Measurements from ENCODE around the gene C10orf105. TPM values are rescaled to one million over a fixed set of nuclear protein-coding genes. Genes with fewer than 3 reads are reported as not detected.
A peak's percentile ranks its signal among the peaks of the same experiment; 100 is the strongest.

C10orf105 gene
- total RNA-seq, 2 experiments from 2014 or later: 0.25 to 0.36 TPM

- H3K4me3 ChIP-seq (ENCODE audit: low read length): no peak overlapping the region
- Mint-ChIP-seq H3K36me3 (ENCODE audit: low read depth) (no peaks in the 10 kb centered on the region), H3K4me3 (no peak overlapping the region), H3K27me3 (no peaks in the 10 kb centered on the region), H3K9me3 (peaks cover 3% of the 10 kb centered on the region), H3K4me1 (ENCODE audit: low read depth) (peaks cover 16% of the 10 kb centered on the region), H3K27ac (no peak overlapping the region)
- no peak for ATAC-seq (ENCODE audit: poor library complexity)
- CTCF ChIA-PET: no interaction called here
- POLR2A ChIA-PET: no interaction called here
- H3K27ac ChIP-seq (ENCODE audit: low read depth in 1 of 2, low read length in 2 of 2): no peak overlapping the region
- intact Hi-C loops (cut with DNase I, micrococcal nuclease): no loop called here
- peaks cover 17% of the 10 kb centered on the region for H3K4me1 ChIP-seq (ENCODE audit: insufficient read depth, low read length)
- H3K36me3 ChIP-seq (ENCODE audit: insufficient read depth, low read length): no peaks in the 10 kb centered on the region
- no peaks in the 10 kb centered on the region for H3K27me3 ChIP-seq (ENCODE audit: control insufficient read depth in 1 of 2, insufficient read depth in 2 of 2, low read length in 2 of 2)
- no peak for DNase-seq
- TF ChIP-seq CTCF (IDR thresholded peaks at IDR 0.05): no peak
- peaks cover 0 to 38% of the 10 kb centered on the region in 2 experiments for H3K9me3 ChIP-seq (ENCODE audit: control insufficient read depth in 1 of 2, insufficient read depth in 1 of 2, low read length in 2 of 2)
Observed at GRCh38 chr10:71690094-71690720, 29.4 kb downstream of the C10orf105 start.

- H3K4me3 Mint-ChIP-seq: peak overlapping the region; percentile 13
- ChIA-PET CTCF (interaction anchor here (1.3 kb wide), 1 partner anchor 8 kb away, joined by 4 read pairs; no protein-coding TSS in a partner anchor), POLR2A (no interaction called here)
- no peaks in the 10 kb centered on the region for H3K27me3 Mint-ChIP-seq
- Histone ChIP-seq H3K4me1 (ENCODE audit: insufficient read depth, low read length) (peaks cover 4% of the 10 kb centered on the region), H3K9me3 (ENCODE audit: control insufficient read depth in 1 of 2, insufficient read depth in 1 of 2, low read length in 2 of 2) (peaks cover 0 to 38% of the 10 kb centered on the region in 2 experiments), H3K27ac (ENCODE audit: low read depth in 1 of 2, low read length in 2 of 2) (peak overlapping the region; percentile 9), H3K4me3 (ENCODE audit: low read length) (no peak overlapping the region), H3K27me3 (ENCODE audit: control insufficient read depth in 1 of 2, insufficient read depth in 2 of 2, low read length in 2 of 2) (no peaks in the 10 kb centered on the region), H3K36me3 (ENCODE audit: insufficient read depth, low read length) (no peaks in the 10 kb centered on the region)
- DNase-seq (no peak), ATAC-seq (ENCODE audit: poor library complexity) (no peak)
- no peaks in the 10 kb centered on the region for H3K4me1 Mint-ChIP-seq (ENCODE audit: low read depth)
- peaks cover 3% of the 10 kb centered on the region for H3K9me3 Mint-ChIP-seq
- H3K36me3 Mint-ChIP-seq (ENCODE audit: low read depth): no peaks in the 10 kb centered on the region
- intact Hi-C loops (cut with DNase I, micrococcal nuclease): no loop called here
- no peak for TF ChIP-seq CTCF (IDR thresholded peaks at IDR 0.05)
- H3K27ac Mint-ChIP-seq: peak overlapping the region; percentile 80
Observed at GRCh38 chr10:71688256-71688655, 31.3 kb downstream of the C10orf105 start.

- POLR2A ChIA-PET: no interaction called here
- CTCF ChIA-PET: interaction anchor here (1.3 kb wide), 1 partner anchor 9 kb away, joined by 4 read pairs; no protein-coding TSS in a partner anchor
- Mint-ChIP-seq H3K36me3 (ENCODE audit: low read depth) (no peaks in the 10 kb centered on the region), H3K27me3 (no peaks in the 10 kb centered on the region), H3K27ac (no peak overlapping the region), H3K4me1 (ENCODE audit: low read depth) (no peaks in the 10 kb centered on the region), H3K4me3 (no peak overlapping the region), H3K9me3 (peaks cover 3% of the 10 kb centered on the region)
- intact Hi-C loops (cut with DNase I, micrococcal nuclease): no loop called here
- Histone ChIP-seq H3K27ac (ENCODE audit: low read depth in 1 of 2, low read length in 2 of 2) (no peak overlapping the region), H3K4me1 (ENCODE audit: insufficient read depth, low read length) (peaks cover 4% of the 10 kb centered on the region), H3K27me3 (ENCODE audit: control insufficient read depth in 1 of 2, insufficient read depth in 2 of 2, low read length in 2 of 2) (no peaks in the 10 kb centered on the region), H3K9me3 (ENCODE audit: control insufficient read depth in 1 of 2, insufficient read depth in 1 of 2, low read length in 2 of 2) (peaks cover 0 to 38% of the 10 kb centered on the region in 2 experiments), H3K4me3 (ENCODE audit: low read length) (no peak overlapping the region), H3K36me3 (ENCODE audit: insufficient read depth, low read length) (no peaks in the 10 kb centered on the region)
- DNase-seq (no peak), ATAC-seq (ENCODE audit: poor library complexity) (no peak)
- no peak for TF ChIP-seq CTCF (IDR thresholded peaks at IDR 0.05)
Observed at GRCh38 chr10:71687480-71687879, 32.1 kb downstream of the C10orf105 start.
